ENCODE results near the gene SECISBP2.

- TF ChIP-seq EZH2 (IDR thresholded peaks at IDR 0.05; ENCODE audit: insufficient read depth, poor library complexity, severe bottlenecking) = no peak
- no peak for TF ChIP-seq EZH2phosphoT487 (IDR thresholded peaks at IDR 0.05; ENCODE audit: insufficient read depth, low read depth)
These were observed 67.9 kb downstream of the SECISBP2 start for GRCh38 chr9:89386206-89386605.
